Astrocyte (in vitro differentiated cells and primary cell): ENCODE measurements around the gene POLN.

Source experiments
- CTCF ChIP-seq: IDR thresholded peaks from 2 replicates; pipeline ENCODE4 v1.5.1; 2011; ENCODE audit warnings: low read depth, mild to moderate bottlenecking, inconsistent platforms, low read length, moderate library complexity; ENCODE audit not compliant: insufficient read depth
- EZH2 ChIP-seq: IDR thresholded peaks from 2 replicates; pipeline ENCODE4 v1.6.1; 2012; ENCODE audit warnings: mild to moderate bottlenecking, low read length, inconsistent platforms; ENCODE audit not compliant: insufficient read depth

- TF ChIP-seq EZH2 (no peak), CTCF (no peak)
Observed at GRCh38 chr4:2082627-2083026, 159.3 kb downstream of the POLN start.
